RWPE1 (cell line): ENCODE data around the gene ZNF552.
A peak's percentile ranks its signal among the peaks of the same experiment; 100 is the strongest.
"Not testable (repeated sequence)": the region's sequence is repeated elsewhere in the genome, so short reads cannot be mapped to it uniquely, and the experiment has no call there.

Experiments used
- CTCF ChIA-PET: fragments of 350-600 bp; sonication (Branson Sonifier 250); formaldehyde crosslinking; extraction: SDS; loops from one replicate; lab custom pipeline; 2021; lab: Yijun Ruan, JAX
- POLR2A ChIA-PET: fragments of 400-600 bp; formaldehyde crosslinking; extraction: SDS; loops from one replicate; lab custom pipeline; 2020; ENCODE audit warnings: antibody characterized with exemption; ENCODE audit not compliant: low non-redundant PET; lab: Yijun Ruan, JAX
- DNase-seq: peaks from one replicate; pipeline ENCODE4 v3.0.0; 2012; ENCODE audit warnings: low spot score
- H3K27ac ChIP-seq: fragments of 450-650 bp; 2 replicates; pipeline ENCODE4 v1.5.1; 2017
- CTCF ChIP-seq: fragments of 450-650 bp; conservative IDR thresholded peaks from 2 replicates; pipeline ENCODE4 v1.5.1; 2017; ENCODE audit warnings: low read depth, mild to moderate bottlenecking

ZNF552 gene

GRCh38 chr19:57830071-57830602 lies 15.4 kb upstream of the ZNF552 start, which contains the start of gene ZNF587B:
Gene ZNF587B, plus strand, starts transcription at chr19:57830299. Its CDS starts 230 bp downstream, at chr19:57830529.
- H3K27ac ChIP-seq = no peak within 1 kb of the TSS
- no peak; the same call in 1 of the 2 replicates for TF ChIP-seq CTCF
- DNase-seq = no peak
- ChIA-PET POLR2A (interaction anchor here (0.6 kb wide), 1 partner anchor 331 kb away, joined by 3 read pairs; no protein-coding TSS in a partner anchor), CTCF (interaction anchor here (0.6 kb wide), 2 partner anchors 84 to 86 kb away, joined by 3 to 7 read pairs; no protein-coding TSS in a partner anchor)

- CTCF ChIA-PET = interaction anchor here (0.6 kb wide), 2 partner anchors 85 kb away, joined by 3 to 7 read pairs; no protein-coding TSS in a partner anchor
- POLR2A ChIA-PET = no interaction called here
- no peak overlapping the region for H3K27ac ChIP-seq
- DNase-seq = no peak
- no peak for TF ChIP-seq CTCF
Measured at GRCh38 chr19:57829316-57829715, 14.6 kb upstream of the ZNF552 start.

GRCh38 chr19:57825511-57825910 lies 10.8 kb upstream of the ZNF552 start:
- TF ChIP-seq CTCF = no peak

GRCh38 chr19:57823608-57824007 lies 8.9 kb upstream of the ZNF552 start:
- DNase-seq, CTCF ChIA-PET, POLR2A ChIA-PET, H3K27ac ChIP-seq: not testable (repeated sequence)

More at GRCh38 chr19:57825511-57825910, 10.8 kb upstream of the ZNF552 start:
- ChIA-PET CTCF (no interaction called here), POLR2A (no interaction called here)
- DNase-seq = no peak
- H3K27ac ChIP-seq = peak overlapping the region; percentile 10; the same call in 1 of the 2 replicates

- CTCF ChIA-PET = interaction anchor here (0.6 kb wide), 1 partner anchor 12 kb away, joined by 3 read pairs; no protein-coding TSS in a partner anchor
- DNase-seq, H3K27ac ChIP-seq, POLR2A ChIA-PET: not testable (repeated sequence)
Measured at GRCh38 chr19:57823155-57823554, 8.4 kb upstream of the ZNF552 start.

GRCh38 chr19:57821501-57821900 lies 6.8 kb upstream of the ZNF552 start:
- H3K27ac ChIP-seq, CTCF ChIA-PET, POLR2A ChIA-PET, DNase-seq: not testable (repeated sequence)

GRCh38 chr19:57821095-57821494 lies 6.4 kb upstream of the ZNF552 start:
- DNase-seq, POLR2A ChIA-PET, CTCF ChIA-PET, H3K27ac ChIP-seq: not testable (repeated sequence)

GRCh38 chr19:57820599-57820998 lies 5.9 kb upstream of the ZNF552 start:
- DNase-seq = no peak
- no peak for TF ChIP-seq CTCF
- no peak overlapping the region for H3K27ac ChIP-seq
- POLR2A ChIA-PET = no interaction called here
- CTCF ChIA-PET = no interaction called here
